H1 (cell line): ENCODE results near the gene PTPRE.

Experiments used
- ASH2L ChIP-seq: fragments of 200-600, 300-600 bp; sonication (generic); IDR thresholded peaks from one replicate; pipeline ENCODE4 v1.7.1; 2017; ENCODE audit warnings: low read length
- JUND ChIP-seq: IDR thresholded peaks from 2 replicates; pipeline ENCODE4 v1.6.1; 2011; ENCODE audit warnings: mild to moderate bottlenecking, improper control_type of control experiment, low read length
- POLR2A ChIP-seq, 2 experiments: IDR thresholded peaks; 1 replicate in 1 of 2; 2 replicates in 1 of 2; pipeline ENCODE4 v1.6.1; 2011; ENCODE audit warnings: low read depth in 2 of 2, low read length in 2 of 2, mild to moderate bottlenecking in 2 of 2; ENCODE audit errors: control extremely low read depth in 1 of 2
- POLR2AphosphoS5 ChIP-seq: IDR thresholded peaks from 2 replicates; pipeline ENCODE4 v1.6.1; 2011; ENCODE audit warnings: low read depth, low read length
- TF ChIP-seq, protein P1 (sequence below), 3 experiments: IDR thresholded peaks; 1 replicate in 2 of 3; 2 replicates in 1 of 3; pipeline versions ENCODE4 v1.5.1 to v1.6.1; 2011; ENCODE audit warnings: low read length in 3 of 3, mild to moderate bottlenecking in 3 of 3, inconsistent platforms in 2 of 3, low read depth in 1 of 3, moderate library complexity in 1 of 3; ENCODE audit not compliant: insufficient read depth in 1 of 3; ENCODE audit errors: control extremely low read depth in 1 of 3

DNA sequence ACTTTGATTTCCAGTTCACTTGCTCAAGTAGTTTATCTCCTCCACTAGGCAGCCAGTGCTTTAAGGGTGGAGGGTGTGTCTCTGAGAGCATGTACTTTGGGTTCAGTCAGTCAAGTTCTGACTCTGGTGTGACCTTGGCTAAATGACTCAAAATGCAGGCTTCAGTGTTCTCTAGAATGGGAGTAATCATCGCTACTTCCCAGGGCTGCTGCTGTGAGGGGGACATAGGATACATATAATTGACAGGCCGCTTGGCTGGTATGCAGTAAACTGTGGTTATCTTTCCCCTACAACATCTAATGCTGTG, 3.5 kb downstream of the PTPRE start:
- TF ChIP-seq JUND, result no peak
- TF ChIP-seq, protein P1, sequence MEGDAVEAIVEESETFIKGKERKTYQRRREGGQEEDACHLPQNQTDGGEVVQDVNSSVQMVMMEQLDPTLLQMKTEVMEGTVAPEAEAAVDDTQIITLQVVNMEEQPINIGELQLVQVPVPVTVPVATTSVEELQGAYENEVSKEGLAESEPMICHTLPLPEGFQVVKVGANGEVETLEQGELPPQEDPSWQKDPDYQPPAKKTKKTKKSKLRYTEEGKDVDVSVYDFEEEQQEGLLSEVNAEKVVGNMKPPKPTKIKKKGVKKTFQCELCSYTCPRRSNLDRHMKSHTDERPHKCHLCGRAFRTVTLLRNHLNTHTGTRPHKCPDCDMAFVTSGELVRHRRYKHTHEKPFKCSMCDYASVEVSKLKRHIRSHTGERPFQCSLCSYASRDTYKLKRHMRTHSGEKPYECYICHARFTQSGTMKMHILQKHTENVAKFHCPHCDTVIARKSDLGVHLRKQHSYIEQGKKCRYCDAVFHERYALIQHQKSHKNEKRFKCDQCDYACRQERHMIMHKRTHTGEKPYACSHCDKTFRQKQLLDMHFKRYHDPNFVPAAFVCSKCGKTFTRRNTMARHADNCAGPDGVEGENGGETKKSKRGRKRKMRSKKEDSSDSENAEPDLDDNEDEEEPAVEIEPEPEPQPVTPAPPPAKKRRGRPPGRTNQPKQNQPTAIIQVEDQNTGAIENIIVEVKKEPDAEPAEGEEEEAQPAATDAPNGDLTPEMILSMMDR (IDR thresholded peaks at IDR 0.05; ENCODE audit: control extremely low read depth in 1 of 3, insufficient read depth in 1 of 3, low read depth in 1 of 3, low read length in 3 of 3), result no peak
- TF ChIP-seq POLR2A (IDR thresholded peaks at IDR 0.05; ENCODE audit: control extremely low read depth in 1 of 2, low read depth in 2 of 2, low read length in 2 of 2), result no peak
- no peak for TF ChIP-seq ASH2L
- no peak for TF ChIP-seq POLR2AphosphoS5
